ENCODE measurements around the gene R3HDM2.

DNA sequence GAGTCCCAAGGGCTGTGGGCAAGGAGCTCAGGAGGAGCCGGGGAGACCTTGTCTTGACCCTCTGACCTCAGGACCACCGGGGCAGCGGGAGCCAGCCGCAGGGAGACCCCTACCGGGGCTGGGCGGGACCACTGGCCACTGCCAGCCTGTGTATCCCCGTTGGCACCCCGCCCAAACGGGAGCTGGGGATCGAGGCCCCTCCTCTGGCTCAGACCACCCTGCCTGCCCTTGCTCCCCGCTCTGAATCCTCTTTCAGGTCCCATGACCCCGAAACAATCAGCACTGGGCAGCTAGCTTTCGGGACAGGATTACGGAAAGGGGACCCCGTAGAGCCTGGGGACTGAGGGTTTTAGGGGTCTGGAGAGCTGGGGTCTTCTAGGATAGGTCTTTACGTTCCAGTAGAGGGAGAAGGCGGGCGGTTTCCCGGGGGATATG is 30.0 kb upstream of the R3HDM2 start:
- no peak for TF ChIP-seq MAFG (CRISPR knock-in tag; IDR thresholded peaks at IDR 0.05)
- no peak for TF ChIP-seq POLR2A (IDR thresholded peaks at IDR 0.05; ENCODE audit: insufficient read depth in 1 of 2, low read depth in 2 of 2, low read length in 2 of 2)
- no peak for TF ChIP-seq ZFP41 (CRISPR knock-in tag; IDR thresholded peaks at IDR 0.05; ENCODE audit: borderline replicate concordance)
- TF ChIP-seq BRD4 (CRISPR knock-in tag; IDR thresholded peaks at IDR 0.05): no peak
- TF ChIP-seq, protein P1, sequence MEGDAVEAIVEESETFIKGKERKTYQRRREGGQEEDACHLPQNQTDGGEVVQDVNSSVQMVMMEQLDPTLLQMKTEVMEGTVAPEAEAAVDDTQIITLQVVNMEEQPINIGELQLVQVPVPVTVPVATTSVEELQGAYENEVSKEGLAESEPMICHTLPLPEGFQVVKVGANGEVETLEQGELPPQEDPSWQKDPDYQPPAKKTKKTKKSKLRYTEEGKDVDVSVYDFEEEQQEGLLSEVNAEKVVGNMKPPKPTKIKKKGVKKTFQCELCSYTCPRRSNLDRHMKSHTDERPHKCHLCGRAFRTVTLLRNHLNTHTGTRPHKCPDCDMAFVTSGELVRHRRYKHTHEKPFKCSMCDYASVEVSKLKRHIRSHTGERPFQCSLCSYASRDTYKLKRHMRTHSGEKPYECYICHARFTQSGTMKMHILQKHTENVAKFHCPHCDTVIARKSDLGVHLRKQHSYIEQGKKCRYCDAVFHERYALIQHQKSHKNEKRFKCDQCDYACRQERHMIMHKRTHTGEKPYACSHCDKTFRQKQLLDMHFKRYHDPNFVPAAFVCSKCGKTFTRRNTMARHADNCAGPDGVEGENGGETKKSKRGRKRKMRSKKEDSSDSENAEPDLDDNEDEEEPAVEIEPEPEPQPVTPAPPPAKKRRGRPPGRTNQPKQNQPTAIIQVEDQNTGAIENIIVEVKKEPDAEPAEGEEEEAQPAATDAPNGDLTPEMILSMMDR (CRISPR knock-in tag; IDR thresholded peaks at IDR 0.05): no peak
- no peak for TF ChIP-seq NFE2L1 (CRISPR knock-in tag; IDR thresholded peaks at IDR 0.05; ENCODE audit: borderline replicate concordance)
- no peak for TF ChIP-seq ZNF564 (CRISPR knock-in tag; IDR thresholded peaks at IDR 0.05)
- TF ChIP-seq ZNF251 (CRISPR knock-in tag; IDR thresholded peaks at IDR 0.05): no peak
- TF ChIP-seq KLF16 (CRISPR knock-in tag; IDR thresholded peaks at IDR 0.05): no peak
- TF ChIP-seq, protein P2, sequence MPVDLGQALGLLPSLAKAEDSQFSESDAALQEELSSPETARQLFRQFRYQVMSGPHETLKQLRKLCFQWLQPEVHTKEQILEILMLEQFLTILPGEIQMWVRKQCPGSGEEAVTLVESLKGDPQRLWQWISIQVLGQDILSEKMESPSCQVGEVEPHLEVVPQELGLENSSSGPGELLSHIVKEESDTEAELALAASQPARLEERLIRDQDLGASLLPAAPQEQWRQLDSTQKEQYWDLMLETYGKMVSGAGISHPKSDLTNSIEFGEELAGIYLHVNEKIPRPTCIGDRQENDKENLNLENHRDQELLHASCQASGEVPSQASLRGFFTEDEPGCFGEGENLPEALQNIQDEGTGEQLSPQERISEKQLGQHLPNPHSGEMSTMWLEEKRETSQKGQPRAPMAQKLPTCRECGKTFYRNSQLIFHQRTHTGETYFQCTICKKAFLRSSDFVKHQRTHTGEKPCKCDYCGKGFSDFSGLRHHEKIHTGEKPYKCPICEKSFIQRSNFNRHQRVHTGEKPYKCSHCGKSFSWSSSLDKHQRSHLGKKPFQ (CRISPR knock-in tag; IDR thresholded peaks at IDR 0.05; ENCODE audit: insufficient replicate concordance): no peak
- TF ChIP-seq CENPX (CRISPR knock-in tag; IDR thresholded peaks at IDR 0.05): no peak
- TF ChIP-seq HNRNPK (IDR thresholded peaks at IDR 0.05; ENCODE audit: low read depth, low read length, poor library complexity, severe bottlenecking): no peak
